MCF 10A (cell line): ENCODE results near the gene KCTD2. TPM values are rescaled to one million over a fixed set of nuclear protein-coding genes. Genes with fewer than 3 reads are reported as not detected.
A peak's percentile ranks its signal among the peaks of the same experiment; 100 is the strongest.

ENCODE experiments used
- BruUV-seq: library from RNA; stranded (reverse); fragments of 400-500 nt; replicated peaks from 2 replicates; lab custom pipeline; 2021; lab: Mats Ljungman, UMichigan
- CTCF ChIA-PET: fragments of 300-600 bp; sonication (Branson Sonifier 250); formaldehyde crosslinking; extraction: SDS; loops from one replicate; lab custom pipeline; 2021; ENCODE audit warnings: antibody characterized with exemption, inconsistent platforms; lab: Yijun Ruan, JAX
- POLR2A ChIA-PET: fragments of 300-600, 350-650 bp; sonication (Branson Sonifier 250); formaldehyde crosslinking; extraction: SDS; loops from one replicate; lab custom pipeline; 2020; ENCODE audit warnings: antibody characterized with exemption, inconsistent platforms; lab: Yijun Ruan, JAX
- DNase-seq: peaks from one replicate; pipeline ENCODE4 v3.0.0-alpha.2; 2018; ENCODE audit not compliant: unreplicated experiment
- H3K27ac Mint-ChIP-seq: one replicate; pipeline ENCODE4 v1.8.0; 2022; ENCODE audit warnings: mild to moderate bottlenecking, low read depth, mixed read lengths; ENCODE audit not compliant: unreplicated experiment
- H3K27me3 Mint-ChIP-seq: one replicate; pipeline ENCODE4 v1.8.0; 2022; ENCODE audit warnings: mixed read lengths; ENCODE audit not compliant: insufficient read depth, unreplicated experiment
- H3K36me3 Mint-ChIP-seq: one replicate; pipeline ENCODE4 v1.8.0; 2022; ENCODE audit warnings: mild to moderate bottlenecking, moderate library complexity, mixed read lengths; ENCODE audit not compliant: insufficient read depth, unreplicated experiment
- H3K4me1 Mint-ChIP-seq: one replicate; pipeline ENCODE4 v1.8.0; 2022; ENCODE audit warnings: mixed read lengths; ENCODE audit not compliant: insufficient read depth, unreplicated experiment
- H3K4me3 Mint-ChIP-seq: one replicate; pipeline ENCODE4 v1.8.0; 2022; ENCODE audit warnings: mild to moderate bottlenecking, moderate library complexity, mixed read lengths; ENCODE audit not compliant: unreplicated experiment
- H3K9me3 Mint-ChIP-seq: one replicate; pipeline ENCODE4 v1.8.0; 2022; ENCODE audit warnings: mixed read lengths; ENCODE audit not compliant: unreplicated experiment
- CTCF ChIP-seq: fragments of 200-600 bp; IDR thresholded peaks from one replicate; pipeline ENCODE4 v1.8.0; 2022; ENCODE audit warnings: antibody characterized with exemption, mild to moderate bottlenecking; ENCODE audit not compliant: unreplicated experiment
- intact Hi-C: fragments of 100-400 bp; cut with micrococcal nuclease; formaldehyde crosslinking; loops from 2 replicates; pipeline ENCODE4 v1.14.1; 2022
- total RNA-seq: library from RNA; stranded (reverse); gene quantifications from 2 replicates; pipeline ENCODE4 v1.2.3, GENCODE V29; 2022

Gene KCTD2
- total RNA-seq, 1 experiment from 2014 or later, result 11.9 TPM

- BruUV-seq, result no TSS peak
- ChIA-PET POLR2A (interaction anchor here (1.1 to 3.6 kb wide), 16 partner anchors 8 to 228 kb away, joined by 3 to 63 read pairs (median 6); partner anchors contain the start of genes ARMC7, ATP5PD, CDR2L and FDXR), CTCF (interaction anchor here (0.5 to 2.0 kb wide), 10 partner anchors 8 to 379 kb away, joined by 3 to 4 read pairs (median 3); no protein-coding TSS in a partner anchor)
- DNase-seq, result peak; percentile 96
- peak overlapping the region; percentile 81 for H3K4me3 Mint-ChIP-seq
- intact Hi-C loops, result loop anchor here (1.0 kb wide), 1 partner anchor 73 kb away; no protein-coding TSS in a partner anchor
- no peak for TF ChIP-seq CTCF
- no peaks in the 10 kb centered on the region for H3K9me3 Mint-ChIP-seq
- peaks cover 12% of the 10 kb centered on the region for H3K4me1 Mint-ChIP-seq
- peak overlapping the region; percentile 94 for H3K27ac Mint-ChIP-seq
- peaks cover 56% of the 10 kb centered on the region for H3K36me3 Mint-ChIP-seq
- no peaks in the 10 kb centered on the region for H3K27me3 Mint-ChIP-seq
Measured at GRCh38 chr17:75034236-75034908, 12.7 kb upstream of the KCTD2 start.

- Mint-ChIP-seq H3K4me1 (peaks cover 12% of the 10 kb centered on the region), H3K4me3 (no peak overlapping the region), H3K27ac (no peak overlapping the region), H3K36me3 (peaks cover 80% of the 10 kb centered on the region), H3K27me3 (no peaks in the 10 kb centered on the region), H3K9me3 (no peaks in the 10 kb centered on the region)
- ChIA-PET CTCF (interaction anchor here (0.6 kb wide), 1 partner anchor 32 kb away, joined by 3 read pairs; no protein-coding TSS in a partner anchor), POLR2A (interaction anchor here (0.9 to 3.6 kb wide), 5 partner anchors 11 to 165 kb away, joined by 3 to 63 read pairs (median 14); partner anchors contain the start of genes ATP5PD, CDR2L and KCTD2)
- no TSS peak for BruUV-seq
- TF ChIP-seq CTCF, result no peak
- DNase-seq, result no peak
- intact Hi-C loops, result no loop called here
Measured at GRCh38 chr17:75036643-75037268, 10.3 kb upstream of the KCTD2 start.

GRCh38 chr17:75039238-75039637, 7.8 kb upstream of the KCTD2 start:
- intact Hi-C loops, result no loop called here

More at GRCh38 chr17:75039238-75039637, 7.8 kb upstream of the KCTD2 start:
- no TSS peak for BruUV-seq
- TF ChIP-seq CTCF, result no peak
- Mint-ChIP-seq H3K27ac (no peak overlapping the region), H3K4me3 (no peak overlapping the region), H3K4me1 (no peaks in the 10 kb centered on the region), H3K9me3 (no peaks in the 10 kb centered on the region), H3K36me3 (peaks cover 76% of the 10 kb centered on the region), H3K27me3 (no peaks in the 10 kb centered on the region)
- DNase-seq, result no peak
- POLR2A ChIA-PET, result interaction anchor here (0.9 to 2.1 kb wide), 5 partner anchors 7 to 56 kb away, joined by 3 to 9 read pairs (median 3); partner anchors contain the start of genes ATP5PD, KCTD2 and MRPL58
- CTCF ChIA-PET, result interaction anchor here (0.7 kb wide), 1 partner anchor 26 kb away, joined by 3 read pairs; no protein-coding TSS in a partner anchor
